ENCODE data around the gene EGFLAM. TPM values are rescaled to one million over a fixed set of nuclear protein-coding genes. Genes with fewer than 3 reads are reported as not detected.

Gene EGFLAM
- total and polyA plus RNA-seq, 10 of the 15 experiments (the other 5 are each of a cell fraction or from before 2014, with no cell fraction given): 0.37 TPM; not detected in 9

- FAIRE-seq (no peak), DNase-seq (ENCODE audit: low read depth, low spot score) (no peak), ATAC-seq (no peak)
- in situ Hi-C loops (cut with MboI) (no loop called here), intact Hi-C loops (cut with micrococcal nuclease; ENCODE audit: unreplicated experiment) (no loop called here)
- no peak for TF ChIP-seq TARDBP (IDR thresholded peaks at IDR 0.05; ENCODE audit: borderline replicate concordance)
- no peak for TF ChIP-seq CHD4 (IDR thresholded peaks at IDR 0.05)
- H3K9me3 ChIP-seq (replicated peaks; ENCODE audit: control insufficient read depth, insufficient read depth, low read length): no peaks in the 10 kb centered on the region
- SMC1A ChIA-PET (ENCODE audit: uncharacterized antibody, unreplicated experiment): no interaction called here
- H3K4me1 ChIP-seq (ENCODE audit: control insufficient read depth, insufficient read depth, low read length): no peaks in the 10 kb centered on the region
- no peaks in the 10 kb centered on the region for H3K36me3 ChIP-seq (ENCODE audit: control insufficient read depth in 2 of 2, insufficient read depth in 2 of 2, low read length in 1 of 2)
- no TSS peak for BruUV-seq (replicated peaks)
- H3K27me3 ChIP-seq (replicated peaks in 1 of 2; ENCODE audit: control insufficient read depth in 2 of 2, insufficient read depth in 2 of 2, low read length in 1 of 2): no peaks in the 10 kb centered on the region
- H2AFZ ChIP-seq (ENCODE audit: control insufficient read depth, low read depth, low read length): no peak overlapping the region
- RAD21 ChIA-PET (ENCODE audit: unreplicated experiment): no interaction called here
- CTCF ChIA-PET: no interaction called here
- no peak overlapping the region for H3K4me2 ChIP-seq (ENCODE audit: control insufficient read depth, insufficient read depth)
- no peak overlapping the region for H3K27ac ChIP-seq (ENCODE audit: control insufficient read depth, insufficient read depth)
- H3K9ac ChIP-seq (ENCODE audit: control insufficient read depth, insufficient read depth, low read length): no peak overlapping the region
- POLR2A ChIA-PET: no interaction called here
- no peak overlapping the region for H3K4me3 ChIP-seq
- H4K20me1 ChIP-seq (ENCODE audit: control insufficient read depth, insufficient read depth): no peaks in the 10 kb centered on the region
- H3K79me2 ChIP-seq (ENCODE audit: control insufficient read depth, insufficient read depth, low read length): no peaks in the 10 kb centered on the region
These were observed 46.1 kb upstream of the EGFLAM start for GRCh38 chr5:38212307-38212706.

GRCh38 chr5:38226091-38226490 is 32.3 kb upstream of the EGFLAM start:
- ChIA-PET CTCF (no interaction called here), RAD21 (ENCODE audit: unreplicated experiment) (no interaction called here), SMC1A (ENCODE audit: uncharacterized antibody, unreplicated experiment) (interaction anchor here (0.5 kb wide), 1 partner anchor 370 kb away, joined by 3 read pairs; no protein-coding TSS in a partner anchor), POLR2A (no interaction called here)
- Histone ChIP-seq H3K9me3 (replicated peaks; ENCODE audit: control insufficient read depth, insufficient read depth, low read length) (no peaks in the 10 kb centered on the region), H3K4me1 (ENCODE audit: control insufficient read depth, insufficient read depth, low read length) (no peaks in the 10 kb centered on the region), H3K36me3 (ENCODE audit: control insufficient read depth in 2 of 2, insufficient read depth in 2 of 2, low read length in 1 of 2) (no peaks in the 10 kb centered on the region), H3K27ac (ENCODE audit: control insufficient read depth, insufficient read depth) (no peak overlapping the region), H4K20me1 (ENCODE audit: control insufficient read depth, insufficient read depth) (no peaks in the 10 kb centered on the region), H3K4me2 (ENCODE audit: control insufficient read depth, insufficient read depth) (no peak overlapping the region), H3K79me2 (ENCODE audit: control insufficient read depth, insufficient read depth, low read length) (no peaks in the 10 kb centered on the region), H3K4me3 (no peak overlapping the region), H2AFZ (ENCODE audit: control insufficient read depth, low read depth, low read length) (no peak overlapping the region), H3K27me3 (replicated peaks in 1 of 2; ENCODE audit: control insufficient read depth in 2 of 2, insufficient read depth in 2 of 2, low read length in 1 of 2) (no peaks in the 10 kb centered on the region), H3K9ac (ENCODE audit: control insufficient read depth, insufficient read depth, low read length) (no peak overlapping the region)
- ATAC-seq (no peak), FAIRE-seq (no peak), DNase-seq (ENCODE audit: low read depth, low spot score) (no peak)
- in situ Hi-C loops (cut with MboI) (no loop called here), intact Hi-C loops (cut with micrococcal nuclease; ENCODE audit: unreplicated experiment) (no loop called here)
- no TSS peak for BruUV-seq (replicated peaks)
- 64% methylated on average over 7 of the region's 7 CpGs for WGBS (ENCODE audit: insufficient coverage, insufficient replicate concordance, low lambda C conversion rate, missing lambda C conversion rate)
- TF ChIP-seq CBFB (IDR thresholded peaks at IDR 0.05; ENCODE audit: low read depth) (no peak), ZNF24 (IDR thresholded peaks at IDR 0.05) (no peak), MXI1 (IDR thresholded peaks at IDR 0.05; ENCODE audit: low read depth, low read length) (no peak), ZNF384 (IDR thresholded peaks at IDR 0.05; ENCODE audit: borderline replicate concordance, low read depth, low read length) (no peak), SMARCA5 (IDR thresholded peaks at IDR 0.05) (no peak), CHD4 (IDR thresholded peaks at IDR 0.05) (no peak), SREBF1 (IDR thresholded peaks at IDR 0.05; ENCODE audit: low read length) (no peak), HDAC6 (IDR thresholded peaks at IDR 0.05; ENCODE audit: unreplicated experiment) (no peak), TCF12 (IDR thresholded peaks at IDR 0.05; ENCODE audit: low read depth, low read length) (no peak), PML (IDR thresholded peaks at IDR 0.05; ENCODE audit: low read length) (no peak), IKZF1 (conservative IDR thresholded peaks at IDR 0.05) (no peak), SPI1 (IDR thresholded peaks at IDR 0.05; ENCODE audit: borderline replicate concordance, insufficient read depth, low read depth, low read length) (no peak), SIN3A (IDR thresholded peaks at IDR 0.05; ENCODE audit: low read depth, low read length) (no peak), STAT1 (conservative IDR thresholded peaks at IDR 0.05) (no peak), KAT2A (conservative IDR thresholded peaks at IDR 0.05; ENCODE audit: control insufficient read depth, low read depth, low read length) (no peak), BCL11A (IDR thresholded peaks at IDR 0.05; ENCODE audit: low read depth, low read length) (no peak)
- TF ChIP-seq, protein P1, sequence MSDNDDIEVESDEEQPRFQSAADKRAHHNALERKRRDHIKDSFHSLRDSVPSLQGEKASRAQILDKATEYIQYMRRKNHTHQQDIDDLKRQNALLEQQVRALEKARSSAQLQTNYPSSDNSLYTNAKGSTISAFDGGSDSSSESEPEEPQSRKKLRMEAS (IDR thresholded peaks at IDR 0.05; ENCODE audit: low read depth, low read length): no peak
- TF ChIP-seq, protein P2, sequence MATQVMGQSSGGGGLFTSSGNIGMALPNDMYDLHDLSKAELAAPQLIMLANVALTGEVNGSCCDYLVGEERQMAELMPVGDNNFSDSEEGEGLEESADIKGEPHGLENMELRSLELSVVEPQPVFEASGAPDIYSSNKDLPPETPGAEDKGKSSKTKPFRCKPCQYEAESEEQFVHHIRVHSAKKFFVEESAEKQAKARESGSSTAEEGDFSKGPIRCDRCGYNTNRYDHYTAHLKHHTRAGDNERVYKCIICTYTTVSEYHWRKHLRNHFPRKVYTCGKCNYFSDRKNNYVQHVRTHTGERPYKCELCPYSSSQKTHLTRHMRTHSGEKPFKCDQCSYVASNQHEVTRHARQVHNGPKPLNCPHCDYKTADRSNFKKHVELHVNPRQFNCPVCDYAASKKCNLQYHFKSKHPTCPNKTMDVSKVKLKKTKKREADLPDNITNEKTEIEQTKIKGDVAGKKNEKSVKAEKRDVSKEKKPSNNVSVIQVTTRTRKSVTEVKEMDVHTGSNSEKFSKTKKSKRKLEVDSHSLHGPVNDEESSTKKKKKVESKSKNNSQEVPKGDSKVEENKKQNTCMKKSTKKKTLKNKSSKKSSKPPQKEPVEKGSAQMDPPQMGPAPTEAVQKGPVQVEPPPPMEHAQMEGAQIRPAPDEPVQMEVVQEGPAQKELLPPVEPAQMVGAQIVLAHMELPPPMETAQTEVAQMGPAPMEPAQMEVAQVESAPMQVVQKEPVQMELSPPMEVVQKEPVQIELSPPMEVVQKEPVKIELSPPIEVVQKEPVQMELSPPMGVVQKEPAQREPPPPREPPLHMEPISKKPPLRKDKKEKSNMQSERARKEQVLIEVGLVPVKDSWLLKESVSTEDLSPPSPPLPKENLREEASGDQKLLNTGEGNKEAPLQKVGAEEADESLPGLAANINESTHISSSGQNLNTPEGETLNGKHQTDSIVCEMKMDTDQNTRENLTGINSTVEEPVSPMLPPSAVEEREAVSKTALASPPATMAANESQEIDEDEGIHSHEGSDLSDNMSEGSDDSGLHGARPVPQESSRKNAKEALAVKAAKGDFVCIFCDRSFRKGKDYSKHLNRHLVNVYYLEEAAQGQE (IDR thresholded peaks at IDR 0.05; ENCODE audit: low read depth, low read length): no peak

Measured in GM12878 (cell line).